Progenitor cell of endocrine pancreas (in vitro differentiated cells): ENCODE measurements around the gene MUC22. TPM values are rescaled to one million over a fixed set of nuclear protein-coding genes. Genes with fewer than 3 reads are reported as not detected.
"Not testable (repeated sequence)": the region's sequence is repeated elsewhere in the genome, so short reads cannot be mapped to it uniquely, and the experiment has no call there.

Experiments used
- DNase-seq: peaks from one replicate; pipeline ENCODE4 v3.0.0; 2021; ENCODE audit warnings: low spot score; ENCODE audit not compliant: unreplicated experiment
- H3K27ac Mint-ChIP-seq: 2 replicates; pipeline ENCODE4 v1.8.0; 2021; ENCODE audit warnings: mild to moderate bottlenecking, moderate library complexity, mixed read lengths
- H3K27me3 Mint-ChIP-seq: 2 replicates; pipeline ENCODE4 v1.8.0; 2021; ENCODE audit warnings: mixed read lengths
- H3K36me3 Mint-ChIP-seq: 2 replicates; pipeline ENCODE4 v1.8.0; 2022; ENCODE audit warnings: mixed read lengths; ENCODE audit not compliant: insufficient read depth
- H3K4me1 Mint-ChIP-seq: 2 replicates; pipeline ENCODE4 v1.8.0; 2021; ENCODE audit warnings: low read depth, mixed read lengths
- H3K4me3 Mint-ChIP-seq: 2 replicates; pipeline ENCODE4 v1.8.0; 2021; ENCODE audit warnings: low read depth, mild to moderate bottlenecking, moderate library complexity, mixed read lengths
- H3K9me3 Mint-ChIP-seq: 2 replicates; pipeline ENCODE4 v1.8.0; 2021; ENCODE audit warnings: low read depth, mixed read lengths
- total RNA-seq: library from RNA; stranded (reverse); gene quantifications from 2 replicates; pipeline ENCODE4 v1.2.1, GENCODE V29; 2021
- TF ChIP-seq, protein P1 (sequence below): fragments of 200-600 bp; sonication (generic); IDR thresholded peaks from one replicate; pipeline ENCODE4 v1.5.0; 2021; ENCODE audit warnings: antibody characterized with exemption, mild to moderate bottlenecking; ENCODE audit not compliant: unreplicated experiment

Gene MUC22
- total RNA-seq, 1 donor from 2014 or later: not detected

DNA sequence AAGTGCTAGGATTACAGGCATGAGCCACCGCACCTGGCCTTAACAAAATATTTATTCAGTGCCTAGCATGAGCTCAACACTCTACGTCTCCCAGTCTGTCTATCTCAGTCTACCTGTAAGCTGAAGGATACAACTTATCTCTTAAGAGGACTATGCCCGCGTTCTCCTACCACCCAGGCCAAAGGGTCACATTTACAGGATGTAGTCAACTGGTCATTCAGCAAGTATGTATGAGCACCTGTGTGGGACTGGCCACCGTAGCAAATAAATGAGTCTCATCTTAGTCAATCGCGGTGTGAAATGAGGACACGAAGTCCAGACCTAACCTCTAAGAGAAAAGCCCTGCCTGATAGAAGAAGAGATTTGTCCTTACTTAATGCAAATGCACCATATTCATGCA, 49.9 kb downstream of the MUC22 start:
- Mint-ChIP-seq H3K9me3 (no peaks in the 10 kb centered on the region), H3K36me3 (no peaks in the 10 kb centered on the region), H3K27me3 (peaks cover 25% of the 10 kb centered on the region), H3K4me3 (no peak overlapping the region), H3K27ac (no peak overlapping the region), H3K4me1 (no peaks in the 10 kb centered on the region)
- DNase-seq: no peak
- TF ChIP-seq, protein P1, sequence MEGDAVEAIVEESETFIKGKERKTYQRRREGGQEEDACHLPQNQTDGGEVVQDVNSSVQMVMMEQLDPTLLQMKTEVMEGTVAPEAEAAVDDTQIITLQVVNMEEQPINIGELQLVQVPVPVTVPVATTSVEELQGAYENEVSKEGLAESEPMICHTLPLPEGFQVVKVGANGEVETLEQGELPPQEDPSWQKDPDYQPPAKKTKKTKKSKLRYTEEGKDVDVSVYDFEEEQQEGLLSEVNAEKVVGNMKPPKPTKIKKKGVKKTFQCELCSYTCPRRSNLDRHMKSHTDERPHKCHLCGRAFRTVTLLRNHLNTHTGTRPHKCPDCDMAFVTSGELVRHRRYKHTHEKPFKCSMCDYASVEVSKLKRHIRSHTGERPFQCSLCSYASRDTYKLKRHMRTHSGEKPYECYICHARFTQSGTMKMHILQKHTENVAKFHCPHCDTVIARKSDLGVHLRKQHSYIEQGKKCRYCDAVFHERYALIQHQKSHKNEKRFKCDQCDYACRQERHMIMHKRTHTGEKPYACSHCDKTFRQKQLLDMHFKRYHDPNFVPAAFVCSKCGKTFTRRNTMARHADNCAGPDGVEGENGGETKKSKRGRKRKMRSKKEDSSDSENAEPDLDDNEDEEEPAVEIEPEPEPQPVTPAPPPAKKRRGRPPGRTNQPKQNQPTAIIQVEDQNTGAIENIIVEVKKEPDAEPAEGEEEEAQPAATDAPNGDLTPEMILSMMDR: no peak

DNA sequence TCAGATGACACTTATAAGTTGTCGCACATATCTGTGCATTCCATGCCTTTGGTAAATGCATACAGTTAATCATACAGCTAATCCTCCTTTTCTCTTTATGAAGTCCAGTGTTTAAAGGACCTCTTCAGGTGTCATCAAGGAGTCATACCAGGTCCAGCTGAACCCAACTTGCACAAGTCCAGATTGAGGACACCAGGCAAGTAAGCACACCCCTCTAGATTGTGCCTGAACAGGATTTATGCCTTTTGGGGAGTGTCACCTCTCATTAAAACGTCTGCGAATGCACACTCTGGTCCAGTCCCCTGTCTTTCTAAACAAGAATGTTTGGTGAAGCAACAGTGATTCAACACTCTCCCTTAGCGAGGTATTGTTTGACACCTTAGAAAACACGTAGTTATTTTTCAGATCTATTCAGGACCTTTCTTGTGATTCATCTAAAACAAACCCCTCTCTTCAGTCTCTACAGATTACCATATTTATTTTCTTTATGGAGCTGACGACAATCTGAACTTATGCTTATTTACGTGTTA, 53.7 kb downstream of the MUC22 start:
- Mint-ChIP-seq H3K9me3 (no peaks in the 10 kb centered on the region), H3K27ac (no peak overlapping the region), H3K27me3 (peaks cover 13% of the 10 kb centered on the region), H3K4me1 (peaks cover 4% of the 10 kb centered on the region), H3K4me3 (no peak overlapping the region), H3K36me3 (no peaks in the 10 kb centered on the region)
- DNase-seq: no peak
- TF ChIP-seq, protein P1: no peak

DNA sequence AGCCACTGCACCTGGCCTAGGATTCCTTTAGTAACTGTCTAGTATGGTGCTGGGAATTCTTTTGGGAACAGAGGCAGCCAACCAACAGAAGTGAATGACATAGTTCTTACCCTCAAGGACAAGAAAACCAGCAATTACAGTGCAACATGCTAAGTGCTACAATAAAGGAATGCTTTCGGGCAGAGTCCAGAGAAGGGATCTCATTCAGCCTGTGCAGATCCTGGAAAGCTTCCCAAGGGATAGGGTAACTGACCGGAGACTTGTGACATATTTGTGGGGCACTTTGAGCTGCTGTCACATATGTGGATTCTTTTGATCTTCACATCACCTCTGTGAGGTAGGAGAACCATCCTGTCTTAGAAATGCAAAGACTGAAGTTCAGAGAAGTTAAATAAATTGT, 55.3 kb downstream of the MUC22 start:
- H3K9me3 Mint-ChIP-seq: no peaks in the 10 kb centered on the region
- no peak for DNase-seq
- H3K4me1 Mint-ChIP-seq: peaks cover 5% of the 10 kb centered on the region
- TF ChIP-seq, protein P1: no peak
- H3K4me3 Mint-ChIP-seq: no peak overlapping the region
- peaks cover 13% of the 10 kb centered on the region for H3K27me3 Mint-ChIP-seq
- no peaks in the 10 kb centered on the region for H3K36me3 Mint-ChIP-seq
- H3K27ac Mint-ChIP-seq: no peak overlapping the region

GRCh38 chr6:31067028-31067427, 56.8 kb downstream of the MUC22 start:
- H3K27me3 Mint-ChIP-seq: peaks cover 11% of the 10 kb centered on the region
- not testable (repeated sequence) for H3K4me3 Mint-ChIP-seq, H3K4me1 Mint-ChIP-seq, H3K27ac Mint-ChIP-seq, H3K9me3 Mint-ChIP-seq, DNase-seq, H3K36me3 Mint-ChIP-seq

DNA sequence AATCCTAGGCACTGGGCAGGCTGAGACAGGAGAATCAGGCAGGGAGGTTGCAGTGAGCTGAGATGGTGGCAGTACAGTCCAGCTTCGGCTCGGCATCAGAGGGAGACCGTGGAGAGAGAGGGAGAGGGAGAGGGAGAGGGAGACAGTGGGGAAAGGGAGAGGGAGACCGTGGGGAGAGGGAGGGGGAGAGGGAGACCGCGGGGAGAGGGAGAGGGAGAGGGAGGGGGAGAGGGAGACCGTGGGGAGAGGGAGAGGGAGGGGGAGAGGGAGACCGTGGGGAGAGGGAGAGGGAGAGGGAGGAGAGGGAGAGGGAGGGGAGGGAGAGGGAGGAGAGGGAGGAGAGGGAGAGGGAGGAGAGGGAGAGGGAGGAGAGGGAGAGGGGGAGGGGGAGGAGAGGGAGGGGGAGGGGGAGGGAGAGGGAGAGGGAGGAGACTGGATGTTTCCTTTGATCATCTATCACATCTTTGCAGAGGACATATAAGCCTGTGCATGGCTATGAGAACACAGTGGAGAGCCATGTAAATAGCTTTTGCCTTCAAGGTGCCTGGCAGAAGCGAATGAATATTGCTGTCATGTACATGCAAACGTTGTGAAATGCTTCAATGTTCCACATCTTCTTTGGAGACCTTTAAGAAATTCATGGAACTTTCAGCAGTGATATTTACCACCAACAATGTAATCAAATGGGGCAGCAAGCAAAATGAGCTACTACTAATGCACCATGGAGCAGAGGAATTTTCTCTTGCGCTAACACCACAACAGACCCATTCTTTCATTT, 57.8 kb downstream of the MUC22 start:
- H3K4me3 Mint-ChIP-seq, H3K27ac Mint-ChIP-seq, H3K9me3 Mint-ChIP-seq, H3K4me1 Mint-ChIP-seq, H3K27me3 Mint-ChIP-seq, H3K36me3 Mint-ChIP-seq, DNase-seq: not testable (repeated sequence)

- H3K27ac Mint-ChIP-seq: no peak overlapping the region
- no peaks in the 10 kb centered on the region for H3K9me3 Mint-ChIP-seq
- peaks cover 5% of the 10 kb centered on the region for H3K4me1 Mint-ChIP-seq
- TF ChIP-seq, protein P1: peak; percentile 95
- no peaks in the 10 kb centered on the region for H3K36me3 Mint-ChIP-seq
- H3K4me3 Mint-ChIP-seq: no peak overlapping the region
- peak; percentile 60 for DNase-seq
- H3K27me3 Mint-ChIP-seq: peaks cover 5% of the 10 kb centered on the region
These were observed 58.5 kb downstream of the MUC22 start for GRCh38 chr6:31068669-31069340.
